OCI-M1 (cell line): ENCODE results near the gene ACSF2.

Experiments
- DNase-seq: peaks from one replicate; lab custom pipeline; 2025; lab: John Stamatoyannopoulos, UW

The ACSF2 gene

DNA sequence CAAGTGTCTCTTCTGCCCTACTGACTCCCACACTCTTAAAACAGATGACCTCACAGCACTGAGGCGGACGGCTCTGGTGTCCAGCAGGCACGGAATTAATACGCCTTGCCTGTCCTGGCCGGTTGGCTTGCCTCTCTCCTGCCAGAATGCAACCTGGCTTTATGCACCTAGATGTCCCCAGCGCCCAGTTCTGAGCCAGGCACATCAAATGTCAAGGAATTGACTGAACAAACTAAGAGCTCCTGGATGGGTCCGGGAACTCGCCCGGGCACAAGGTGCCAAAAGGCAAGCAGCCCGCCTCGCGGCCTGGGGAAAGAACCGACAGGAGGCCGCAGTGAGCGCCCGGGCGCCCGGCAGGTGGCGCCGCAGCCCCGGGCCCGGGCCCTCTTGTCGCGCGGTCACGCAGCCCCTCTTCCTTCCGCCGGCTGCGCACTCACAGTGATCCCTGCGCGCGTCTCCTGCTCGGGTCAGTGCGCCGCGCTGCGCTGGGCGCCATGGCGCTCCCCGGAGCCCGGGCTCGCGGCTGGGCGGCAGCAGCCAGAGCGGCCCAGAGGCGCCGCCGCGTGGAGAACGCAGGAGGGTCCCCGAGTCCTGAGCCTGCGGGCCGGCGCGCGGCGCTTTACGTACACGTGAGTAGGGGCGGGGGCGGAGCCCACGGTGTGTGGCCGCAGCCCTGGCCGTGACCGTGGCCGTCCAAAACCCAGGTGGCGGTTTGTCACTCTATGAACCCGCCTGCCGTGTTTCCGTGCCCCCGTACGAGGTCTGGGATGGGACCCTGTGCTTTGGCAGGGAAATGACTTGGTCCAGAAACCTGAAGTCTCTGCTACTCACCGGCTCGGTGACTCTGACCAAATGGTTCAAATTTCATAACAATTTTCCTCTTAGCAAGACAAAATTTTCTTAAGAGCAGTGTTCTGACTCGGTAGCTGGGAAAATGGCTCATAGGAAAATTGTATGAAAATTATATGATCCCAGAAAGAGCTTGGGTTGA, 52.7 kb downstream of the ACSF2 start, which contains the start of gene RSAD1:
RSAD1 (plus strand) TSS at position 470 of the 991 bp plus-strand sequence; CDS start at position 495, 25 bp downstream.
- DNase-seq, result peak; percentile 95

DNA sequence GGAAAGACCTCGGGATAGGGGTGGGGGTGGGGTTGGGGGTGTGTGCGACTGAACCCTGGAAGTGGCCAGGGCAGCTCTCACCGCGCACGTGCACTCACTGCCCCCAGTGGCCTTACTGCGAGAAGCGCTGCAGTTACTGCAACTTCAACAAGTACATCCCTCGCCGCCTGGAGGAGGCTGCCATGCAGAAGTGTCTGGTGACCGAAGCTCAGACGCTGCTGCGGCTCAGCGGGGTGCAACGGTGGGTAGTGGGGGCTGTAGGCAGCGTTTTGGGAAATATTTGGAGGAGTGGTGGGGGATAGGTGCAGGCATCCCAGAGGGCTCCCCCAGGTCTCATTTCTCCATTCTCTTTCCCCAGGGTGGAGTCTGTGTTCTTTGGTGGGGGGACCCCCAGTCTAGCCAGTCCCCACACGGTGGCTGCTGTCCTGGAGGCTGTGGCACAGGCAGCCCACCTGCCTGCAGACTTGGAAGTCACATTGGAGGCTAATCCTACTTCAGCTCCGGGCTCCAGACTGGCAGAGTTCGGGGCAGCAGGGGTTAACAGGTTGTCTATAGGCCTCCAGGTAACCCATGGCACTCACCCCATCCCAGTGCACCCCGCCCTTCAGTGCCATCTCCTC, 53.6 kb downstream of the ACSF2 start:
- peak; percentile 90 for DNase-seq

DNA sequence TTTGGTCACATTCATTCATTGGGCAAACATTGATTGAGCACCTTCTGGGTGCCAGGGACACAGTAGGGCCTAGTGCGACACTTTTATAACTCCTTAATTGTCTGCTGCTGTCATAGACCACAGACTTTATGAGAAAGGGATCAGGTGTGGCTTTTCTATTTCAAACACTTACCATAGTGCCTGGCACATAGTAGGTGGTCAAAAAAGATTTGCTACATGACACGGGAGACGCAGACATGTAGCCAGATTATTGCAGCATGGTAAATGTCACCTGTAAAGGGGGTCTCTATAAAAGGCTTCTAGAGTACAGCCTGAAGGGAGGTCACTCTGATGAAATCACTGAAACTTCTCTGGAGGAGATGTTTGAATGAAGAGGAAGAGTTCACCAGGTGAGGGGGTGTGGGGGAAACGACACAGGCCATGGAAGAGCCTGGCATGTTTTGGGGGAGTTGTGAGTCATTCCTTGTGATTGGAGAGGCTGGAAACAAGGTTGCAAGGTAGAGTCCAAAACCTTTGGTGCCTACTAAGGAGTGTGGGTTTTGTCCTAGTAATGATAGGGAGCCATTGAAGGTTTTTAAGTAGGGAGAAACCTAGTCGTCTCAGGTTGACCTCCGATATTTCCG, 54.2 kb downstream of the ACSF2 start:
- DNase-seq, result no peak

DNA sequence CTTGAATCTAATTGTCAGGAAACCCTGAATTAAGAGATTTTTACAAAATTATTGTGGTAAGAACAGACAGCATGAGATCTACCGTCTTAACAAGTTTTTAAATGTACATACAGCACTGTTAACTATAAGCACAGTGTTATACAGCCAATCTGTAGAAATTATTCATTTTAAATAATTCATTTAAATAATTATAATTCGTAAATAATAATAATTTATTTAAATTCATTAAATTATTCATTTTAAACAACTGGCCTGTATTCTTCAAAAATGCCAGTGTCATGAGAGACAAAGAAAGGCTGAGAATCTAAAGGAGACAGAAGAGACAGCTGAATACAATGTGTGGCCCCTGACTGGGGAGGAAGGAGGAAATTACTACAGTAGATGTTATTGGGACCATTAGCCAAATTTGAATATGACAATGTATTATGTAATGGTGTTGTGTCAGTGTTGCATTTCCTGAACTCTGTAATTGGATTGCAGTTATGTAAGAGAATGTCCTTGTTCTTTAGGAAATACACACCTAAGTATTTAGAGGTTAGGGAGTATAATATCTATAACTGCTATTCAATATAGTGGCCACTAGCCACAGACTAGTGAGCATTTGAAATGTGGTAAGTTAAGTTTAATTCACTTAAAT, 55.0 kb downstream of the ACSF2 start:
- DNase-seq, result no peak

DNA sequence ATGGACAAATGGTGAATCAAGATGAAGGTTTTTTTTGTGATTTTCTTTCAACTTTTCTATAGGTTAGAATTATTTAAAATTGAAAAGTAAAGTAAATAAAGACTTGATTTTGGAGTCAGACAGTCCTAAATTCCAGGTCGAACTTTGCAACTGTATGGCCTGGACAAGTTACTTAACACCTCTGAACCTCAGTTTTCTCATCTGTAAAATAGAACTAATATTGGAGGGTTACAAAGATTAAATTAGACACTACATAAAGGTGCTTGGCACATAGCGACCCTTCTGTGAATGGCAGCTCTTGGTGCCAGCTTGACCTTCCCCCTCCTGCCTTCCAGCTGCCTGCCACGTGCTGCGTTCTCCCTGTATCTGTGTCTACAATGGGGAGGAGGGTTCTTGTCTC, 55.6 kb downstream of the ACSF2 start:
- DNase-seq, result no peak

DNA sequence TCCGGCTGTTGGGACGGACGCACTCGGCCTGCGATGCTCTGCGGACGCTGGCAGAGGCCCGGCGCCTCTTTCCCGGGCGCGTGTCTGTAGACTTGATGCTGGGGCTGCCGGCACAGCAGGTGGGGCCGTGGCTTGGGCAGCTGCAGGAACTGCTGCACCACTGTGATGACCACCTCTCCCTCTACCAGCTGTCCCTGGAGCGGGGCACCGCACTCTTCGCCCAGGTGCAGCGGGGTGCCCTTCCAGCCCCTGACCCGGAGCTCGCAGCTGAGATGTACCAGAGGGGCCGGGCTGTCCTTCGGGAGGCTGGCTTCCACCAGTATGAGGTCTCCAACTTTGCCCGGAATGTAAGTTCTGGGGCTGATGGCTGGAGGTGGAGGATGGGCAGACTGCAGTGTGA, 56.1 kb downstream of the ACSF2 start:
- no peak for DNase-seq

DNA sequence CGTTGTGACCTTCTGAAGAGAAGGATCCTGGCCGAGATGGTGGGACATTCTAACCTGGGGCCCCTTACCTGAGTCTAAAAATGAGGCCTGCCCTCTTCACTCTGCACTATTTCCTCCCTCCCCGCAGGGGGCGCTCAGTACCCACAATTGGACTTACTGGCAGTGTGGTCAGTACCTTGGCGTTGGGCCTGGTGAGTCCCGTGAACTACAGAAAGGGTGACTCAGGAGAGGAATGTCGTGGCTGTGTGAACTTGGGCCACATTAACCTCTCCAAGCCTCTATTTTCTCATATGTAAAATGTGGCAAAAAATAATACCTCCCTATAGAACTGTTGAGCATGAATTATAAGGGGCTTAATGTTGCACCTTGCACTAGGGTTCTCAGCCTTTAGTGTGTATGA, 56.5 kb downstream of the ACSF2 start:
- peak; percentile 92 for DNase-seq

DNA sequence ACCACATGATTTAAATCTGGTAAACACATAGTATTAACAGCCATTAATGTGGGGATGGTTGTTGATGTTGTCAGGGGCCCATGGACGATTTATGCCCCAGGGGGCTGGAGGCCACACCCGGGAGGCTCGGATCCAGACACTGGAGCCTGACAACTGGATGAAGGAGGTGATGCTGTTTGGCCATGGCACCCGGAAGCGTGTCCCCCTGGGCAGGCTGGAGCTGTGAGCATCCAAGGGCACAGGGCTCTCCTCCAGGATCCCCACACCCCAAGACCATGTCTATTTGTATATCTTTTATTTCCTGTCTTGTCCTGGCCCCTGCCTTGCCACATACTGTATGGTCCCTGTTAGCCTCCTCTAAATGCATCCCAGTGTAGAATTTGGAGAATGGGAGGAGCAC, 57.2 kb downstream of the ACSF2 start:
- DNase-seq, result no peak

DNA sequence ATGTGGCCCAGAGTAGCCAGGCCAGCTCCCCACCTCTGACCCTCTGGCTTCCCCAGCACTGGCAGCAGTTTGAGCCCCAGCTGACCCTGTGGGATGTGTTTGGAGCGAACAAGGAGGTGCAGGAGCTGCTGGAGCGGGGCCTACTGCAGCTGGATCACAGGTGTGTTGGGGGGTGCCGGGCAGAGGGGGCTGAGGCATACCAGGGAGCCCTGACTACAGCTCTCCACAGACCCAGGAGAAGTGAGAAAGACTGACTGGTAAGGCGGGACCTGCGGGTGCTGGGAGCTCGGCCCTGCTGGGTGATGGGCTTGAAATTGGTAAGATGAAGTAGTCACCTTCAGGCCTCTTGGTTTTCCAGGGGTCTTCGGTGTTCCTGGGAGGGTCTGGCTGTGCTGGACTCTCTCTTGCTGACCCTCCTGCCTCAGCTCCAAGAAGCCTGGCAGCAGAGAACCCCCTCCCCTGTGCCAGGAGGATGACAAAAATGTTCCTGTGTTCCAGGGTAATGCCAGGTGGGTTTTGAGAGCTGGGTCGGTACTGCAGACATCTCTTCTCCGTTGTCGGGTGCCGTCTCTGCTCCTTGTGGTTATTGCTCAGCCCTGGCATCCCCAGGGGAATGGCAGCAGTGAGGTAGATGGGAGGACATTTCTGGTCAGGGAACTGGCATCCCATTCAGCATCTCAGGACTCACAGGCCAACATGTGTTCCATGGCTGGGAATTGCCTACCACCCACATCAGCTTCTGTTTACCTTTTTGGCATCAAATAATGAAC, 58.6 kb downstream of the ACSF2 start:
- DNase-seq, result no peak

DNA sequence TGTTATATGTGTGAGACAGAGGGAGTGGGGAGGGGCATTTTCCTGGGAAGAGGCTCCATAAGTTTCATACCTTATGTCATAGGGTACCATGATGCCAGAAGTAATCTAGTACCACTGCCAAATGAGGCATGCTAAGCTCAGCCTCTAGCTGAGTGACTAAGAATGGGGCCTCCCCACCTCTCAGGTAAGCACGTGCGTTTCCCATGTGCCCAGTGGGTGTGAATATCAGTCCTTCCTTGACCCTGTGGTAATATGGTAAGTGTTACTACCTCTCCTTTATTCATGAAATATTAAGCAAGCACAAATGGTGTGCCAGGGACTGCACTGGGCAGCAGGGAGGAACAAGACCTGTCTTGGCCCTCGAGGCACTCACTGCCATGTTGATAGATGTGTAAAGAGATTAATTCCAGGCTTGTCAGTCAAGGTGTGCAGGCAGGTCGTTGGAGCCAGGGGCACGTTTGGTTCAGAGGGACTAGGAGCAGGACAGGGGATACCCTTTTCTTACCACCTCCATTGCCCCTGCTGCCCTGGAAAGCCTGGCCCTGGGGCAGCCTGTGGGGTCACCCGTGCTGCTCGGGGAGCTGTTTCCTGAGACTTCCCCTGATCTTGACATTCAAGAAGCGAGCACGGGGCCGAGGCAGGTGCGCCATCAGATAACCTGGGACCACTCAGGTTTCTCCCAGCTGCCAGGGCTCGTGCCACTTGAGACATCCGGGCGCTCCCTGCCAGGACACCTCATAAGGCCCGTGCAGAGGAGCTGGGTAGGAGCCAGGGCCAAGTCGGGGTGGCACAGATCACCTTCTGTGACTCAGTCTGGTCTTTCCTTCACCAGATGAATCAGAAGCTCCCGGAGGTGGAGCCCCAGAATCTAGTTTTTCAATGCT, 61.4 kb downstream of the ACSF2 start:
- DNase-seq, result no peak

DNA sequence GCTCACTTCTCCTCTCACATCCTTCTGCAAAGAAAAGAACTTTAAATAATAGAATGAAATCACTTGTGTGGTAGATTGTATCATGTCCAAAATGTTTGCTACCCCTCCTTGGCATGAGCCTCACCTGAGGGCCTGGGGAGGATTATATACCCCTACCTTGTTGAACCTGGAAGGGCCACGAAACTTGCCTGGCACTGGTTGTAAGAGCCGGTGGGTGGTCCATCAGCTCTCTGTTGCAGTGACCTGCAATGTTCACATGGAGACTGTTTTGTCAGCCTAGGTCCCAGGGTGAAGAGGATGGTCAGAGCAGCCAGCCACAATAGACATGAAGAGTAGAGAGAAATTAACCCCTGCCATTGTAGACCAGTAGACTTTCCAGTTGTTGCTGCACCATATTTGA, 62.9 kb downstream of the ACSF2 start:
- DNase-seq, result no peak

DNA sequence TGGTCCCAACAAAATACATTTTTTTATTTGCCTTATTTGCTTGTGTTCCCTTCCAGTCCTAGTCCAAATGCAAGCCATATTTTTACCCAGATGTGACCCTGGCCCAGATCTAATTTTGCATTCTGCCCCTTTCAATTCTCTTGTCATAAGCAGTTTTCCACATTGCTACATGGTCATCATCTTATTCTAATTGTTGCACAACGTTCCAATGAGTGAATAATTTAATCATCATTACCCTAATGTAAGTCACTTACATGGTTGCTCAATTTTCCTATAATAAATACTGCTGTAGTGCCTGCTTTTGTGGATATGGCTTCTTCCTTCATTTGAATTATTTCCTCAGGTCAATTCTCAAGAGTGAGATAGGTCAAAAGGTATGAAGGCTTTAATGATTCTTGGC, 65.5 kb downstream of the ACSF2 start:
- no peak for DNase-seq

DNA sequence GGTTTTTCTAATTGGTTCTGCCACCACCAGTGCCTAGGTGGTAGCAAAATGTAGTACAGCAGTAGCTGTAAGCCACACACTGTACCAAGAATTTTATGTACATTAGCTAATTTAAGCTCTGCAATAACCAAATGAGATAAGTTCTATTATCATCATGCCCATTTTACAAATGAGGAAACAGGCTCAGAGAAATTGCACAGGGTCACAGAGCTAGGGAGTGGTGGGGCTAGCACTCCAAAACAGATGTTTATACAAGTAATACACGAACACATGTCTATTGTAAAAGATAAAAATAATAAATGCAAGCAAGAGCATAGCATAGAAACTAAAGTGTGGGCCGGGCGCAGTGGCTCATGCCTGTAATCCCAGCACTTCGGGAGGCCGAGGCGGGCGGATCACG, 66.2 kb downstream of the ACSF2 start:
- no peak for DNase-seq

DNA sequence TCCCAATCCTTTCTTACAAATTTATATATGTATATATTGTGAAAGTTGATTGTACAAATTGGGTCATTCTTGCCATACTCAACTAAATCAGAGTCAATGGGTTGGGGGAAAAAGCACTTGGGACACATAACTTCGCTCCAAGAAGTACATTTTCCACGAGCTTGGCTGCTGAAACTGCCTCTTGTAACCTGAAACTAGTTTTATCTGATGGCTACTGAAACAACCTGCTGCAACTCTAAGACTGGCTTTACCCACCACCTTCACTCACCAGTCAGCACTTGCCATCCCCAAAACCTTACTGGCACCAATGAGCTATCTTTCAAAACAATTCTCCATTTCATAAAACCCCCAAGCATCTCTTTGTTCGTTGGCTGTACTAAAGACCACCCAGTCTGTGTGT, 67.7 kb downstream of the ACSF2 start:
- peak; percentile 12 for DNase-seq

DNA sequence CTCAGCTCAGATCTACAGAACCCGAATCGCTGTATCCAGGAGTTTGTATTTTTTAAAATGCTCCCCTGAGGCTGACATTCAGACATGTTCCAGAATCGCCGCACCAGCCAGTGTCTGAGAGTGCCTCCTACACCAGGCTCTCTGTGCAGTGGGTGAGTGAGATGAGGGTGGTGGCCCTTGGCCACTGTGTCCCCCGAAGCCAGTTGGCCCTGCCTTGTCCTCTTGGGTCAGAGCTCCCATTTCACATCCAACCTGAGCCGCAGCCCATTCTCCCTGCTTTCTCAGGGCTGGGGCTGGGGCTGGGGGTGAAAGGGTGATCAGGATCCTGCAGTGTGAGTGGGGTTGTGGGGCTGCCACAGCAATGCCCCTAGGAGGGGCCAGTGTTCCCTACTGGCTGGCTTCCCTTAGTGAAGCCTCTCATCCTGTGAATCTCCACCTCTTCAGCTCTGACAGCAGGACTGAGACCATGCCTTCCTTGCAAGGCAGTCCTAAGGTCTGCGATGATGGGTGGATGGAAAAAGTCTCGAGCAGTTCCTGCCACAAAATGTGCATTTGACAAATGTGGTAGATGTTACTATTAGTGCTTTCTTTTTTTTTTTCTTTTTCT, 69.3 kb downstream of the ACSF2 start:
- no peak for DNase-seq

DNA sequence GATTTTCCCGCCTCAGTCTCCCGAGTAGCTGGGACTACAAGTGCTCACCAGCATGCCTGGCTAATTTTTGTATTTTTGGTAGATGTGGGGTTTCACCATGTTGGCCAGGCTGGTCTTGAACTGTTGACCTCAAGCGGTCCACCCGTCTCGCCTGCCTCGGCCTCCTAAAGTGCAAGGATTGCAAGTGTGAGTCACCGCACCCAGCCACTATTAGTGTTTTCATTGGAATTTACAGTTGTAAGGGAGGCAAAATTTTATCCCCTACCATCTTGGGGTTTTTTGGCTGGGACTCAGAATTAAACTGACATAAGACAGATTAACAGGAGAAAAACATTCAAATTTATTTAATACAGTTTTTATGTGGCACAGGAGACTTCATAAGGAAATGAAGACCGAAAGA, 69.9 kb downstream of the ACSF2 start:
- no peak for DNase-seq

DNA sequence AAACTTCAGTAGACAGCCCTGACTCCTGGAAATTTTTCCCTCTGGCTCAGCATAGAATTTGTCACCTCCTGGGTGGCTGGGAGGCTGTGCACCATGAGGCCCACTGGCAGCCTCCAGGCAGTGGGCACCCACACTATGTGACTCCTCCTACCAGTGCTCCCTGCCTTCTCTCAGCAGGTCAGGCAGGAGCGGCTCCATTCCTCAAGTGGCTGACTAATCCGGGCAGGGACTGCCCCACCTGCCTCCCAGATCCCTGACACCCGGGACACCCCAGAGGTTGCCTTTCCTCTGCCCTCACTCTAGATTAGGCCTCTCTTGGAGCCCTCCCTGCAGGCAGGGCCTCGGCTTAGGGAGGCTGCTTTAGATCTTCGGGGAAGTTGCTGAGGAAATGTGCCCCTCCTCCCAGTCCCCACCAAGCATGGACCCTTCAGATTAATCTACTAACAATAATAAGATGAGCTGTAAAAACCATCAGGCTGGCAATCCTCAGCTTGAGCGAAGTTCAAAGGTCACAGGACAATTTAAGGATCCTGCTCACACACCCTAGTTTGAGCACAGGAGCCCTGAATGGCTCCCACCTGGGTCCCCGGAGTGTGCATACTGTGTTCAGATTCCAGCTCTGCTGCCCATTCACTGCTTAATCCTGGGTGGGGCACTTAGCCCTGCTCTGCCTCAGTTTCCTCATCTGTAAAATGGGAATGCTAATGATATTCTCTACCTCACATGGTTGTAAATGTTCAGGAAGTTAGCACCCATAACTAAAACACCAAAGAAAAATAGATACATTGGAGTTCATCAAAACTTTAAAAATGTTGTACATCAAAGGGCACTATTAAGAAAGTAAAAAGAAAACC, 72.2 kb downstream of the ACSF2 start:
- DNase-seq, result no peak

DNA sequence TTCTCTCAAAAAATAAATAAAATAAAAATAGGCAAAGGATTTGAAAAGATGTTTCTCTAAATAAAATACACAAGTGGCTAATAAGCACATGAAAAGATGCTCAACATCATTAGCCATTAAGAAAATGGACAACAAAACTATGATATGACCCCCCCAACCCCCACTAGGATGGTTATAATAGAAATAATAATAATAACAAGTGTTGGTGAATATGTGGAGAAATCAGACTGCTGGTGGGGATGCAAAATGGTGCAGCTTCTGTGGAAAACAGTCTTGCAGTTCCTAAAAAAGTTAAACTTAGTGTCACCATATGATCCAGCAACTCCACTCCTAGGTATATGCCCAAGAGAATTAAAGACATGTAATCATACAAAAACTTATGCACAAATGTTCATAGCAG, 73.3 kb downstream of the ACSF2 start:
- DNase-seq, result no peak

DNA sequence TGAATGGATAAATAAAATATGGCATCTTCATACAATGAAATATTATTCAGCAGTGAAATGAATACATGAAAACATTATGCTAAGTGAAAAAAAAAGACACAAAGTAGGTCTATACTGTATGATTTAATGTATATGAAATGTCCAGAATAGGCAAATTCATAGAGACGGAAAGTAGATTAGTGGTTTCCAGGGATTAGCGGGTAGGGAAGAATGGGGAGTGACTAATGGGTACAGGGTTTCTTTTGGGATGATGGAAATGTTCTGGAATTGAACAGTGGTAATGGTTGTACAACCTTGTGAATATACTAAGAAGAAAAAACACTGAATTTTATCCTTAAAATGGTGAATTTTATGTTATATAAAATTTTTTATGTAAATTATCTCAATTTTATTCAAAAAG, 73.7 kb downstream of the ACSF2 start:
- DNase-seq, result no peak
